NCI-H526 treated with DMSO at 0.1 percent for 48 hours (cell line): Measurements from ENCODE around the gene APC2.

Source experiments
- DNase-seq: peaks from one replicate; lab custom pipeline; 2025; lab: John Stamatoyannopoulos, UW

APC2 gene, protein sequence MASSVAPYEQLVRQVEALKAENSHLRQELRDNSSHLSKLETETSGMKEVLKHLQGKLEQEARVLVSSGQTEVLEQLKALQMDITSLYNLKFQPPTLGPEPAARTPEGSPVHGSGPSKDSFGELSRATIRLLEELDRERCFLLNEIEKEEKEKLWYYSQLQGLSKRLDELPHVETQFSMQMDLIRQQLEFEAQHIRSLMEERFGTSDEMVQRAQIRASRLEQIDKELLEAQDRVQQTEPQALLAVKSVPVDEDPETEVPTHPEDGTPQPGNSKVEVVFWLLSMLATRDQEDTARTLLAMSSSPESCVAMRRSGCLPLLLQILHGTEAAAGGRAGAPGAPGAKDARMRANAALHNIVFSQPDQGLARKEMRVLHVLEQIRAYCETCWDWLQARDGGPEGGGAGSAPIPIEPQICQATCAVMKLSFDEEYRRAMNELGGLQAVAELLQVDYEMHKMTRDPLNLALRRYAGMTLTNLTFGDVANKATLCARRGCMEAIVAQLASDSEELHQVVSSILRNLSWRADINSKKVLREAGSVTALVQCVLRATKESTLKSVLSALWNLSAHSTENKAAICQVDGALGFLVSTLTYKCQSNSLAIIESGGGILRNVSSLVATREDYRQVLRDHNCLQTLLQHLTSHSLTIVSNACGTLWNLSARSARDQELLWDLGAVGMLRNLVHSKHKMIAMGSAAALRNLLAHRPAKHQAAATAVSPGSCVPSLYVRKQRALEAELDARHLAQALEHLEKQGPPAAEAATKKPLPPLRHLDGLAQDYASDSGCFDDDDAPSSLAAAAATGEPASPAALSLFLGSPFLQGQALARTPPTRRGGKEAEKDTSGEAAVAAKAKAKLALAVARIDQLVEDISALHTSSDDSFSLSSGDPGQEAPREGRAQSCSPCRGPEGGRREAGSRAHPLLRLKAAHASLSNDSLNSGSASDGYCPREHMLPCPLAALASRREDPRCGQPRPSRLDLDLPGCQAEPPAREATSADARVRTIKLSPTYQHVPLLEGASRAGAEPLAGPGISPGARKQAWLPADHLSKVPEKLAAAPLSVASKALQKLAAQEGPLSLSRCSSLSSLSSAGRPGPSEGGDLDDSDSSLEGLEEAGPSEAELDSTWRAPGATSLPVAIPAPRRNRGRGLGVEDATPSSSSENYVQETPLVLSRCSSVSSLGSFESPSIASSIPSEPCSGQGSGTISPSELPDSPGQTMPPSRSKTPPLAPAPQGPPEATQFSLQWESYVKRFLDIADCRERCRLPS (N-terminal part only)

DNA sequence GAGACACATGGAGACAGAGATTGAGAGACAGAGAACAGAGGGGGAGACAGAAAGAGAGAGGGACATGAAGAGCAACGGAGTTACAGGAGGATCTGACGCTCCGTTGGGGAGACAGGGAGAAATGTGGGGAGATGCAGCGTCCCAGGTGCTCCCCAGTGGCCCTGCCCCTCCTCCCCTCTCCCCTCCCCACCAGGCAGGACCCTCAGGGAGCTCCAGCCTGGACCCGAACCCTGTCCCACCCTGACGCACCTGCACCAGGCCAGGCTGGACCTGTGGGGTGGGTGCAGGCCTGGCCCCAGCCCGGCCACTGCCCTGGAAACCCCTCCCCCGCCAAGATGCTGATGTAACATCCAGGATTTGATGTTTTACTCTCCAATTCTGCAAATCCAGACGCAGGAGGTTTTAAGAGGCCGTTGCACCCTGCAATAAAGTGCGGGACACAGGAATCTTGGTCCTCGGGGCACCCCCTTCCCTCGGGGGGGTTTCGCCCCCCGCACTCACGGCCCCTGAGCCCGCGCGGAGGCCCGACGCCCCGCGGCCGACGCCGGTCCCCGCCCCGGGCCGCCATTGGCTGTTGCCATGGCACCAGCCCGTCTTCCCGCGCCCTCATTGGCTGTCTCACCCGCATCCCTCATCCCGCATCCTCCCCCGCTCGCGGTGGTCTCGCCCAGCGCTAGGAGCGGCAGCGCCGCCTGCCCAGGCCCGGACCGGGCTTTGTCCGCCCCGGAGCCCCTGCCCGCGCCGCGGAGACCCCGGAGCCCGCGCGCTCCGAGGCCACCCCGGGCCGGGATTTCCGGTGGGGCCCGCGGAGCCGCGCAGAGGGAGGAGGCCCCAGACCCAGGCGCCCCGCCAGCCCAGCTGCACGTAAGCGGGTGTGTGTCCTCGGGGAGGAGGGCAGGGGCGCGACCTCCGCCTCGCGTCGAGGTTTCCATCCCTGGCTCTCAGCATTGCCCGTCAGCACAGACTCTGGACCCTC is at the start of gene APC2:
Gene APC2, plus strand, starts transcription at position 655 of the 976 bp plus-strand sequence. CDS start 2,881 bp downstream, outside the sequence.
- no peak for DNase-seq

DNA sequence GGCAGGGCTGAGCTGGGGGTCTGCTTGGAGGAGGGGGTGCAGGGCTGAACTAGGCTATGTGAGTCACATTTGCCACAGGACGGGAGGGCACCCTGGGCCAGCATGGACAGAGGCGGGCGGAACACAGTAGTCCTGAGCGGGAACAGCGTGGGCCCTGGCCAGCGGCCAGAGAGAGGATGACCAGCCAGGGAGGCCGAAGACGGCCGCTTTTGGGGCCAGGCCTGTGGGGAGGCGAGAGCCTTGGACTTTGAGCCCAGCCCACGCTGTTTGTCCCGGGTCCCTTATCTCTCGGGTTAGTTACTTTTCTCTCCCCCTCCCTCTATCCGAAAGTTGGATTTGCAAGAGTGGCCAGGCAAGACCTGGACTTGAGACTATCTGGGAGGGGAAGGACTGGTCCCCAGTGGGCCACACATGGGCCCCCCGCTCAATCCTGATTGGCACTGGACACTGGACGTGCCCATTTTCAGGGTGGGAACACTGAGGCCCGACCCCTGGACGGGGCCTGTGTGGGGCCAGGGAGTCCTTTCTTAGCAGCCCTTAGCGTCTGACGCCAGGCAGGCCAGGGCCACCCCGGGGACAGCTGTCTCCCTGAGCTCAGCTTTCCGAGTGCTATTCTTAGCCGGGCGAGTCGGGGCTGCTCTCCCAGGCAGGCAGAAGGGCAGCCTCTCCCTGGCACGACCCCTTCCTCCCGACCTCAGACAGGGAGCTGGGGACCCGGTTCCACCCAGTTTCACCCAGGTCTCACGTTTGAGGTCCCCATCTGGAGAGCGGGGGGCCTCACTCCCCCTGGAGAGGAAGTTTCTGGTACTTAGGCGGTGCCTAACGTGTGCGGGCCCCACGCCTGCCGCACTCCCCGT is 49.4 kb upstream of the APC2 start:
- DNase-seq = no peak

DNA sequence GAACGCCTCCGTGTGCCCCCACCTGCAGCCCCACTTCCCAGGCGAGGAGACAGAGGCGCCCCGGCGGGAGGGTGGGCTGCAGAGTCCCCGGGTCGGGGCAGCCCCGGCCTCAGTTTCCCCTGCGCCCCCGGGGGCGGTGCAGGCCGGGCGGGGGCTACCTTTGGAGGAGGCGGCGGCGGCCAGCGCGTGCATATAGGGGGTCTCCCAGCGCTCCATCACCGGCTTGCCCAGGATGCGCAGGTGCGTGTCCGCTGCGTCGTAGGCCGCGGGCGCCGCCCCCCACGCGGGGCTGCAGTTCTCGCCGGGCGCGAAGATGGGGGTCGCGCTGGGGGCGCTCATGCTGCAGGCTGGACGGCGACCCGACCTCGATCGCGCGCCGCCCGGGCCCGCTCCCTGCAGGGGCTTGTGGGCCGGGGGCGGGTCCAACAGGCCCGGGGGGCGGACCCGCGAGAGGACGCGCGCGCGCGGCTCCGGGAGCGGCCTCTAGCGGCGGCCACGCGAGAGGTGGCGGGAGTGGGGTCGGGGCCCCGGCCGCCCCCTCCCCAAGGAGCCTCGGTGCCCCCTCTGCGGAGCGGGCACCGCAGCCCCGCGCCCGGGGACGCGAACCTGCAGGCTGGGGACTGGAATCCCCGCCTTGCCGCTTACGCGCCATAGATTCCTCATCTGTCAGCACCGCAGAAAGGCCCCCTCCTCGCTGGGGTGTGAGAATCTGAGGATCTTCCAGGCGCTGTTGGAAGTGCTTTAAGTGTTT is 48.6 kb upstream of the APC2 start, which contains the start of gene GAMT:
Gene GAMT, minus strand, starts transcription at position 405 of the 751 bp plus-strand sequence. Its CDS starts 66 bp downstream, at position 339.
- DNase-seq = no peak

DNA sequence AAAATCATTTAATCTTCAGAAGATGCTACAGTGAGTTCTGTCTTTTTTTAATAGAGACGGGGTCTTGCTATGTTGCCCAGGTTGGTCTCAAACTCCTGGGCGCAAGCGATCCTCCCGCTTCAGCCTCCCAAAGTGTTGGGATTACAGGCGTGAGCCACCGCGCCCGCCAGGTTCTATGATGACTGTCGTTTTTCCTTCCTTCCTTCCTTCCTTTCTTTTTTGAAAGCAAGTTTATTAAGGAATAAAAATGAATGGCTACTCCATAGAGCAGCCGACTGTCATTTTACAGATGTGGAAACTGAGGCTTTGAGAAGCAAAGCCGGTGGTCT is 48.1 kb upstream of the APC2 start:
- no peak for DNase-seq

DNA sequence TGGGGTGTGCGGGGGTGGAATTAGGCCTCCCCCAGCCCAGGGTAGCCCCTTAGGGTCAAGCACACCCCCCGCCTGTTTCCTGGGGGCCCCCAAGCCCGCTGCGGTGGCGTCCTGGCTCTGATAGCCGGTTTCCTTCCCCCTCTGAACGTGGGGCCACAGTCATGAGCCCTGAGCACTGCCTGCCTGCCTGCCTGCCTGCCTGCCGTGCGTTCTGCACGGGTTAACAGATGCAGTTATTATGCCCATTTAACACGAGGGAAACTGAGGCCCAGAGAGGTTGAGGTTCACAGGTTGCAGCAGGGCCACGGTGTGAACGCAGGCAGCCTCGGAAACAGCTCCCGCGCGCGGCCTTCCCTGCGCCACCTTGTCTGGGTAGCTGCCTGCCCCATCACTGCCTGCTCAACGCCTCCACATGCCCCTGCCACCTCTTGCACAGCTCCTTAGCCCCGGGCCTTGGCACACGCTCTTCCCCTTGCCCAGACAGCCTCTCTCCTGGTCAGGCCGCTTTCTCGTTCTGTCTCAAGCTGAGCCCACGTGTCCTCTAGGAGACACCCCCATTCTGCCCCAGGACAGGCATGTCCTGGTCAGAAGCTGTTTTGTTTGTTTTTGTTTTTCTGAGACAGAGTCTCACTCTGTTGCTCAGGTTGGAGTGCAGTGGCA is 47.4 kb upstream of the APC2 start:
- DNase-seq = no peak

DNA sequence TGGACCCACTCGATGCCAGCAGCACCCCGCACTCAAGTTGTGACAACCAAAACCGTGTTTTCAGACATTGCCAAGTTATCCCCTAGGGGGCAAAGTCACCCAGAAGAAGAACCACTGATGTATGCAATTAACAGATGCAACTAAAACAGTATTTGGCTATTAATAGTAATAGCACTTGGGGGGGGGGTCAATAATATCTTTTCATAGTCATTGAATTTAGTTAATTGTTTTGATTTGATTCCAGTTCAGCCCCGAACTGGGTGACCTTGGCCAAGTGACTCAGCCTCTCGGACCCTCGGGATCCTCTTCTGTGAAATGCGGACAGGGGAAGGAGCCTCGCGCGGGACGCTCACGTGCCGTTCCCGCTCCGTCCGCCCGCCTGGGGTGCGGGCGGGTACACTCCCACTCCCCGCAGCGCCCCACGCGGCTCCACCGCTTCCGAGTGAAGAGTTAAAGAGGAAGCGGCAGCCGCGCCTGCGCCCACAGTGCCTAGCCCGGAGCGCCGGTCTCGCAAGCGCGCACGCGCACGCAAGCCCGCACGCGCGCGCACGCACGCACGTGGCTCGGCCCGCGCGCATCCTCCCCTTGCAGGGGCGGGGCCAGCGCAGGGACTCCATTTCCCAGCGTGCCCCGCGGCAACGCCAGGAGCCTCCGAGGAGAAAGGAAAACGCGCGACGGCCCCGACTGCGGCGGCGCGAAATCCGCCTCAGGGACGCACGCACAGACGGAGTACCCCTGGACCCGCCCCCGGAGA is 43.0 kb upstream of the APC2 start:
- DNase-seq = peak; percentile 85

DNA sequence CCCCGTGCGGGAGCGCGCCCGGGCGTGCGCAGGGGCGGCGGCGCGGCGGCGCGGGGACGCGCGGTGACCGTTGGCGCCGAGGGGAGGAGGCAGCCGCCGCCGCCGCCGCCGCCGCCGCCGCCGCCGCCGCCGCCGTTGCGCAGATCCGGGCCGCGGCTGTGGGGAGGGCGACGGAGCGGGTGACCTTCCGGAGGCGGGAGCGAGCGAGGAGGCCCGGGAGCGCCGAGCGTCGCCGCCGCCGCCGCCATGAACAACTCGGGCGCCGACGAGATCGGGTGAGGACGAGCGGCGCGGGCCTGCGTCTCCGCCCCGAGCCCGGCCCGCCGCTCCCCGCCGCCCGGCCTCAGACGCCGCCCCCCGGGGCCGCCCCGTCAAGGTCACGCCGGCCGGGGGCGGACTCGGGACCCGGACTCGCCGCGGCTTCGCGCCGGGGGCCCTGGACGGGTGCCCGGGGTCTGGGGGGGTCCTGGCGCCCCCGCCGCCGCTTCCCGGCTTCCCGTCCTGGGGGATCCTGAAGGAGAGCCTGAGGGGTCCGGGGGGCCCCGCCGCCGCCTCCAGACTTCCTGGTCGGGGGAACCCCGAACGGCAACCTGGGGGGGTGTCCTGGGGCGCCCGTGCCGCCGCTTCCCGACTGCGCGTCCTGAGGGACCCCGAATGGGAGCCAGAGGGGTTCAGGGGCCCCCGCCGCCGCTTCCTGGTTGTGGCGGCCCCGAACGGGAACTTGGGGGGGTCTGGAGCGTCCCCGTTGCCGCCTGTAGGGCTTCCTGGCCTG is 42.2 kb upstream of the APC2 start, which contains the start of gene DAZAP1:
Gene DAZAP1, plus strand, starts transcription at position 59 of the 772 bp plus-strand sequence. Its CDS starts 188 bp downstream, at position 247.
- no peak for DNase-seq

DNA sequence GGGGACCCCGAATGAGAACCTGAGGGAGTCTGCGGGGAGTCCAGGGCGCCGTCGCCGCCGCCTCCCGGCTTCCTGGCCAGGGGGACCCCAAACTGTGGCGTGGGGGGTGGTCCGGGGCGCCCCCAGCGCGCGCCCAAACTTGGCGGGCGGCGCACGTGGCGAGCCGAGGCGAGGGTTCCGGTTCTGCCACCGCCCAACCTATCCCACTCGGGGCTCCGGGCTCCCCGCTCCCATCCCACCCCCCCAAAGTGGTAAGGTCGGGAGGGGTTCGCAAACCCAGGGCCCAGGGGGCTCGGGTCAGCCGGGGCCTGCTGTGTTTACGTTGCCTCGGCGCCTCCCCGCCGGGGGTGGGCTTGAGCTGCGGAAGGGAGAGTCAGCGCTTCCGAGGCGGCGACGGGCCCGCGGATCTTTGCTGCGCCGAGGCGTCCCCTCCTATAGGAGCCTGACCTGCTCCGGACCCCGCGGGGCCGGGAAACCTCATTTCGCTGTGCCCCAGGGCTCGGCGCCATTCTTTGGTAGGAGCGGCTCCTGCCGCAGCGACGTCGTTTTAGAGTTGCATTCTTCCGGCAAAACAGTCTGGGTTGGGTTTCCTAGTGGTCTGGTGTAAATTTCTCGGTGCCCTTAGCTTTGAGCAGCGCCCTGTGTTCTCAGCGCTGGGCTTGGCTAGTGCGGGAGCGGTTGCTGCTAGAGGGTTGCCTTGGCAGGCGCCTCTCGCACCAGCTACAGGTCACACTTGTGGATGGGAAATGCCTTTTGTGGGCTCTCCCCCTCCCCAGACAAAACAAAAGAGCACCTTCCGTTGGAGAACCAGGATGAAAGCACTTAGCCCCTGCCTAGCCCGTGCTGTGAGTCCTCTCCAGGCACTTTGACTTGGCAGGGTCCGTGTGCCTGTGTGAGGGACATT is 41.4 kb upstream of the APC2 start:
- DNase-seq = no peak

DNA sequence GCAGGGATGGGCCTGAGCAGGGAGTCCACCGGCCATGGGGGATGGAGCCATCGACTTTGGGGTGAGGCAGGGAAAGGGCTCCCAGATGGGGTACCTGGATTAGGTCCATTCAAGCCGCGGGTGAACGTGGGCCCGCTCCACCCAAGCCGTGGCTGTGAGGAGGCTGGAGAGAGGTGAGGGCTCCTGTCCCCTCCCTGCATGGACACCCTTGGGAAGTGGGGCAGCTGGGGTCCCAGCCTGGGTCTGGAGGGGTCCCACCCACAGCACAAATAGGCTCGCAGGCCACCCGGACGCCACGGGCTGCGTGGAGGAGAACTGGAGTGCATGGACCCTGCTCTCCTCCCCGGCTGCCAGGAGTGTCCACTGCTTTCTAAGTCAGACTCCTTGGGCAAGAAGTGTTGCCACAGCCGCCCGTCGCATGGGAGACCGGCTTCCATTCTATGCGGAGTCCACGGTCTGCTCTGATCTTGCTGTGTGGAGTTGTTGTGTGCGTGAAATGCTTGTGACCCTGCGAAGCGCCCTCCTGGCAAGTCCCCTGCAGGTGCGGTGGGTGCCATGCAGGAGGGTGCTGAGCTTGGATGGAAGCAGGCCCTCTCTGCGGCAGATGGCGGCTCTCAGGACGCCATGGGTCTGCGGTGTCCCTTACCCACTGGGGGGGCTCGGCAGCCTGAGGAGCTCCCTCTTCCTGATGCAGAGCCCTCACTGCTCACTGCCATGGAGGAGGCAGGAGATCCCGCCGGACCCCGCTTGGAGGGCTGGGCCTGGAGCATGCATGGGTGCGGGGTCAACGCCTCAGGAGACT is 40.5 kb upstream of the APC2 start:
- DNase-seq = no peak

DNA sequence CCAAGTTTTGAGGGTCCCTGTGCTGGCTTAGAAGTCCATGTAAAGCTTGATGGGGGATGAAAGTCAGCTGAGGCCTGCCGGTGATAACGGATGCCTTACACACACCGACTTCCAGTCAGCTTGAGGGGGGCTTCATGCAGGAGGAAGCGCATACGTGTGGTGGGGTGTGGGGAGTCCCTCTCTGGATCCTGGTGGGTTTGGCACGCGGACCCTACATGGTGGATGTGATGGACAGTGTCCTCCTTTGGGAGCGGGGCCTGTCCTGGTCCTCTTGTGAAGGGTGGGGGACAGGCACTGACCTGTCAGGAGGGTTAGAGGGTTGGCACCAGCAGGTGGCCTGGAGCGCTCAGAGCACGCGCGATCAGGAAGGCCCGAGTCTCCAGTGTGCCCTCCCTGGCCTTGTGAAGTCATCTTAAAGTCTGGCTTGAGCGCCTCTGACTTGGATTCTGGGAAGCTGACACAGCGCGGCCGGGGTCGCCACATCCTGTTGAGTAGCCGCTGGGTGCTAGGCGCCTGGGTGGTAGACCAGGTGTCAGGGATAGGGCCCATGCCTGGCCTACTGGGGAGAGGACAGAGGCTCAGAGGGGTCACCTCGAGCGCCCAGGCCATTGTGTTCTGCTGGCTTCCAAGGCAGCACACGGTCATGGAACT is 39.7 kb upstream of the APC2 start:
- DNase-seq = no peak

DNA sequence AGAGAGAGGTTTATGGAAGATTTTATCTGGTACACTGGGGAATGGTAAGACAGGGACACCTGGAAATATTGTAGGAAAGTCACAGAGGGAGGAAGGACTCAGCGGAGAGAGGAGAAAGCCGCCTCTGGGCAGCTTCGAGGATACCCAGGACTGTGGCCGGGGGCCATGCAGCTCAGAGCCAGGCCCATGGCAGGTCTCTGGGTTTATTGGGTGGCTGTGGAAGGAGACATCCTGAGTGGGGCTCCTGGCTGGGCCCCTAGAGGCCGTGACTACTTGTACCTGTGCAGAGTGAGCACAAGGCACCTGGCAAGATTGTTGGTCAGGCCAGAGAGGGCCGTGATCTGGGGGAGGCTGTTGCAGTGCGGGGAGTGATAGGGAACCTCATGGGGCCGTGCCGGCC is 39.1 kb upstream of the APC2 start:
- no peak for DNase-seq

DNA sequence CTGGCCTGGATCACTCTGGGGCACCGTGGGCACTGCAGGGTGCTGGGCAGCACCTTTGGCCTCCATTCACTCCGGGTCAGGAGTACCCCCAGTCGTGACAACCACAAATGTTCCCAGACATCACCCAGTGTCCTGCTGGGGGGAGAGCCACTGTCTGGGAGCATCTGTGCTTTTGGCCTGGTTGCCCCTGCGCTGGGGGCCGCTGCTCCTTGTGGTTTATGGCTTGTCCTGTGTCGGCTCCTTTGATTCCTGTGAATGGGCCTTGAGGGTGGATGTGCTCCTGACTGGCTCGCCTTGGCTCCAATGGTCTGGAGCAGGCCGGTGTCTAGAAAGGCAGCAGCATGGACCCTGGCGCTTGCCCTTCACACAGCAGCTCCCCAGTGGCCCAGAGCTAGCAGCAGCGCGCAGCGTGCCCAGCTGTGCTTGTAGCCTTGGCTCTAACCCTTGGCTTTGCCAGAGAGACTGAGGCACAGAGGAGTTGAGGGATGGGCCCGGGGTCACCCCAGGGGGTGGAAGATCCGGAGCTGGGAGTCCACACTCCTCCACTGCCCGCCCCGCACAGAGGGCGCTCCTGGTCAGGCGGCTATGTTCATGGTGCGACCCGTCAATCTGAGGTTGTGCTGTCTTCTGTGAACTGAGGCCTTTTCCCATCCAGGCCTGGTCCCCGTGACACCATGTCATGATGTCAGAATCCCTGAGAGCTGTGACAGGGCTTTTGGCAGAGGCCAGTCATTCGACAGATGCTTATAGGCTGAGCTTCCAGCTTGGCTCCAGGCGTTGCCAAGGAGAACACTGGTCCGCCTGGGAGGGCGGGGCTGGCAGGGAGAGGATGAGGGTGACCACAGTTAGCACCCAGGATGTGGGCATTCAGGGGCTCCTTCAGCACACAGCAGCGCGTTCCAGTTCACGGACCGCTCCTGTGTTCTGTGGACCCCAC is 38.4 kb upstream of the APC2 start:
- no peak for DNase-seq

DNA sequence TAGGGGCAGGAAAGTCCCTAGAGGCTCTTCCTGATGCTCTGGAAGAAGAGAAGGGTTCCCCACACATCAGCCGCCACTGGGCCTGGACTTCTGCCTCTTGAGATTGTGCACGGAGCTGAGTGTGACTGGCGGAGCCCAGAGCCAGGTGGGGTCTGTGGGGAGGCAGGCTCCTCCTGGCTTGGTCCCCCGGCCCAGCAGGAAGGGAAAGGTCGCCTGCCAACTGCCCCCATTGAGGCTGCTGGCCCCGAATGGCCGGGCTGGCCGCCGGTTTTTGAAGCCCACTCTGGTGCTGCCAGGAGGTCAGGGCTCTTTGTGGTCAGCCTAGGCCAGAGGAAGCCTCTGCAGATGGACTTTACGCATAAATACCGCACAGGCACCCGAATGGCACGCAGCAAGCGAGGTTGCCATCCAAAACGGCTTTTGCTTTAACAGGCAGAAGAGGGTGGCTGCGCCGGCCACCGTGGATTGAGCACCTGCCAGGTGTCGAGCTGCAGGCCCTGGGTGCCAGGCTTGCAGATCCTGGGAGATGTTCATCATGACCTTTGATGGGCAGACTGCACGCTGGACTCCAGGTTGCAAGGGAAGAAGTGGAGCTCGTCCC is 37.5 kb upstream of the APC2 start:
- no peak for DNase-seq
